A549 (cell line): Measurements from ENCODE around the gene WDR18. TPM values are rescaled to one million over a fixed set of nuclear protein-coding genes. Genes with fewer than 3 reads are reported as not detected.

Experiments used
- ATAC-seq, 2 experiments: fragments of 200-7000 bp in 1 of 2; fragments of >200 bp in 1 of 2; cut with Nextera tagmentation in 1 of 2; cut with Tn5 transposase in 1 of 2; 3 replicates each; pipeline versions ENCODE4 v1.8.0 to v1.9.1; 2018 to 2020; ENCODE audit warnings: mild to moderate bottlenecking in 1 of 2, moderate library complexity in 1 of 2
- CTCF ChIA-PET: fragments of 300-600 bp; sonication (Branson Sonifier 250); formaldehyde crosslinking; extraction: SDS; loops from one replicate; lab custom pipeline; 2021; ENCODE audit warnings: antibody characterized with exemption, inconsistent platforms; lab: Yijun Ruan, JAX
- POLR2A ChIA-PET: fragments of 350-600 bp; formaldehyde crosslinking; extraction: SDS; loops from one replicate; lab custom pipeline; 2021; ENCODE audit warnings: antibody characterized with exemption, inconsistent platforms; lab: Yijun Ruan, JAX
- DNase-seq, 2 experiments: peaks; one replicate each; pipeline versions ENCODE4 v3.0.0 to v3.0.0-alpha.2; 2011 to 2016; ENCODE audit warnings: low read depth in 1 of 2, low spot score in 1 of 2
- FAIRE-seq: peaks from 2 replicates; lab custom pipeline; 2011; peaks lifted over from hg19 to GRCh38; lab: Jason Lieb, UNC
- H3K27ac ChIP-seq, 2 experiments: fragments of >200 bp; sonication (Bioruptor Twin); formaldehyde crosslinking; 3 replicates each; pipeline ENCODE4 v1.5.1; 2016 to 2017
- H3K4me1 ChIP-seq: fragments of >200 bp; sonication (Bioruptor Twin); formaldehyde crosslinking; 3 replicates; pipeline ENCODE4 v1.6.1; 2016
- H3K4me2 ChIP-seq: fragments of >200 bp; sonication (Bioruptor Twin); formaldehyde crosslinking; 3 replicates; pipeline ENCODE4 v1.6.1; 2016
- H3K4me3 ChIP-seq: fragments of >200 bp; sonication (Bioruptor Twin); formaldehyde crosslinking; 3 replicates; pipeline ENCODE4 v1.5.1; 2016
- H3K9me3 ChIP-seq: fragments of >200 bp; sonication (Bioruptor Twin); formaldehyde crosslinking; 3 replicates; pipeline ENCODE4 v1.6.1; 2016
- BHLHE40 ChIP-seq: IDR thresholded peaks from 2 replicates; pipeline ENCODE4 v1.6.1; 2012; ENCODE audit warnings: low read depth, low read length, inconsistent platforms
- CHD2 ChIP-seq: fragments of 150-350 bp; IDR thresholded peaks from 2 replicates; pipeline ENCODE4 v1.6.1; 2014; ENCODE audit warnings: low read length; ENCODE audit not compliant: partially characterized antibody
- CTCF ChIP-seq: fragments of >200 bp; sonication (Bioruptor Twin); formaldehyde crosslinking; IDR thresholded peaks from 3 replicates; pipeline ENCODE4 v1.5.1; 2016
- E2F6 ChIP-seq: IDR thresholded peaks from 2 replicates; pipeline ENCODE4 v1.6.1; 2012; ENCODE audit warnings: low read depth, borderline replicate concordance
- EHMT2 ChIP-seq: fragments of 200-600 bp; sonication (generic); IDR thresholded peaks from 2 replicates; pipeline ENCODE4 v1.6.1; 2016; ENCODE audit warnings: antibody characterized with exemption, low read depth, mild to moderate bottlenecking, moderate library complexity
- ELK1 ChIP-seq: fragments of 150-350 bp; IDR thresholded peaks from 2 replicates; pipeline ENCODE4 v1.6.1; 2014; ENCODE audit warnings: low read depth, mild to moderate bottlenecking, low read length
- EP300 ChIP-seq, 2 experiments: fragments of >200 bp; sonication (Bioruptor Twin); formaldehyde crosslinking; IDR thresholded peaks; 2 replicates in 1 of 2; 3 replicates in 1 of 2; pipeline ENCODE4 v1.6.1; 2016 to 2017
- FOSL2 ChIP-seq, 2 experiments: fragments of 450-650 bp in 1 of 2; fragments of >200 bp in 1 of 2; sonication (Bioruptor Twin) in 1 of 2; formaldehyde crosslinking; IDR thresholded peaks; 2 replicates each; pipeline versions ENCODE4 v1.5.0 to v1.6.1; 2016 to 2020; ENCODE audit warnings: mild to moderate bottlenecking in 1 of 2, moderate library complexity in 1 of 2
- FOXS1 ChIP-seq: fragments of 250-450 bp; sonication (Bioruptor Pico); IDR thresholded peaks from 2 replicates; pipeline ENCODE4 v1.5.0; 2020; ENCODE audit warnings: mild to moderate bottlenecking, moderate library complexity
- GATA3 ChIP-seq: IDR thresholded peaks from 2 replicates; pipeline ENCODE4 v1.6.1; 2012; ENCODE audit warnings: borderline replicate concordance
- HES2 ChIP-seq: fragments of >200 bp; sonication (Bioruptor Twin); formaldehyde crosslinking; IDR thresholded peaks from 2 replicates; pipeline ENCODE4 v1.6.1; 2016
- HOXB5 ChIP-seq: fragments of 250-450 bp; sonication (Bioruptor Pico); IDR thresholded peaks from 2 replicates; pipeline ENCODE4 v1.5.0; 2020; ENCODE audit warnings: mild to moderate bottlenecking, moderate library complexity
- JUN ChIP-seq, 2 experiments: fragments of >200 bp; sonication (Bioruptor Twin); formaldehyde crosslinking; IDR thresholded peaks; 2 replicates in 1 of 2; 3 replicates in 1 of 2; pipeline ENCODE4 v1.6.1; 2016 to 2017
- JUNB ChIP-seq: fragments of >200 bp; sonication (Bioruptor Twin); formaldehyde crosslinking; IDR thresholded peaks from 2 replicates; pipeline ENCODE4 v1.6.1; 2016
- MAFK ChIP-seq: fragments of 450-650 bp; IDR thresholded peaks from 2 replicates; pipeline ENCODE4 v1.6.1; 2014; ENCODE audit not compliant: partially characterized antibody
- MAX ChIP-seq: IDR thresholded peaks from 2 replicates; pipeline ENCODE4 v1.6.1; 2012
- PBX3 ChIP-seq: IDR thresholded peaks from 2 replicates; pipeline ENCODE4 v1.6.1; 2012
- PHF8 ChIP-seq: fragments of 200-600 bp; sonication (generic); IDR thresholded peaks from 2 replicates; pipeline ENCODE4 v1.6.1; 2016; ENCODE audit warnings: low read depth, mild to moderate bottlenecking, antibody characterized with exemption, moderate library complexity, borderline replicate concordance
- WGBS: methylation state at CpG from one replicate; pipeline ENCODE4 v1.1.6; 2017; ENCODE audit errors: missing lambda C conversion rate; 5-methylcytosine and 5-hydroxymethylcytosine counted together
- polyA plus RNA-seq, 4 experiments: library from polyadenylated mRNA; depleted of rRNA in 3 of 4; stranded (reverse); fragments of >200 nt; fragmentation: RNase III in 1 of 4; extraction: RNeasy Plus Mini Kit Qiagen cat#74134 plus additional on column Dnase treatment in 1 of 4; gene quantifications; 2 replicates in 3 of 4; 3 replicates in 1 of 4; pipeline ENCODE4 v1.2.3, GENCODE V29; 2011 to 2017

WDR18 gene
- polyA plus RNA-seq, 2 of the 4 experiments (the other 2 are of a cell fraction): 23.8 to 48.9 TPM

- Histone ChIP-seq H3K4me1 (peaks cover 24% of the 10 kb centered on the region), H3K9me3 (no peaks in the 10 kb centered on the region), H3K4me2 (peak overlapping the region; percentile 81; the same call in 2 of the 3 replicates), H3K27ac (peak overlapping the region in 1 of 2 experiments; percentile 93; a peak in 4 of 6 replicates), H3K4me3 (no peak overlapping the region)
- 100% methylated on average over 2 of the region's 7 CpGs for WGBS
- DNase-seq (no peak), ATAC-seq (no peak), FAIRE-seq (no peak)
- ChIA-PET CTCF (no interaction called here), POLR2A (interaction anchor here (1.1 kb wide), 1 partner anchor 44 kb away, joined by 3 read pairs; the partner anchor contains the start of gene WDR18)
- no peak for TF ChIP-seq EP300 (IDR thresholded peaks at IDR 0.05)
- TF ChIP-seq ELK1: no peak
- TF ChIP-seq FOXS1 (CRISPR knock-in tag): no peak
- no peak for TF ChIP-seq HOXB5 (CRISPR knock-in tag)
- no peak for TF ChIP-seq PHF8
- TF ChIP-seq CTCF: no peak
- no peak for TF ChIP-seq JUN (IDR thresholded peaks at IDR 0.05)
- TF ChIP-seq PBX3: no peak
- no peak for TF ChIP-seq HES2
- no peak for TF ChIP-seq CHD2
Measured at GRCh38 chr19:939922-940321, 44.2 kb upstream of the WDR18 start.

GRCh38 chr19:940591-941291, 43.4 kb upstream of the WDR18 start:
- peak; percentile 75 to 84 for ATAC-seq
- WGBS: 0% methylated on average over 1 of the region's 64 CpGs
- peak in 1 of 2 experiments; percentile 68 for DNase-seq
- FAIRE-seq: no peak
- Histone ChIP-seq H3K9me3 (no peaks in the 10 kb centered on the region), H3K27ac (peak overlapping the region; percentile 74 to 93), H3K4me1 (peaks cover 23% of the 10 kb centered on the region), H3K4me3 (peak overlapping the region; percentile 32), H3K4me2 (peak overlapping the region; percentile 81)
- POLR2A ChIA-PET: interaction anchor here (1.1 kb wide), 1 partner anchor 44 kb away, joined by 3 read pairs; the partner anchor contains the start of gene WDR18
- peak in 1 of 2 experiments; percentile 76; a peak in 4 of 5 replicates for TF ChIP-seq JUN (IDR thresholded peaks at IDR 0.05)
- TF ChIP-seq JUNB: peak; percentile 46
- TF ChIP-seq EHMT2: no peak
- peak; percentile 66; the same call in 1 of the 2 replicates for TF ChIP-seq GATA3
- peak; percentile 53 for TF ChIP-seq MAFK
- TF ChIP-seq E2F6: peak; percentile 42; the same call in 1 of the 2 replicates
- TF ChIP-seq FOXS1 (CRISPR knock-in tag): no peak
- peak; percentile 71; the same call in 1 of the 2 replicates for TF ChIP-seq MAX
- no peak for TF ChIP-seq FOSL2 (IDR thresholded peaks at IDR 0.05)
- TF ChIP-seq FOSL2 (CRISPR knock-in tag; IDR thresholded peaks at IDR 0.05): peak; percentile 69
- TF ChIP-seq EP300 (IDR thresholded peaks at IDR 0.05): no peak
- peak; percentile 82 for TF ChIP-seq BHLHE40
- no peak for TF ChIP-seq PHF8
- CTCF ChIA-PET: no interaction called here
